Measurements from ENCODE around the gene CAMK2G. TPM values are rescaled to one million over a fixed set of nuclear protein-coding genes. Genes with fewer than 3 reads are reported as not detected.

CAMK2G gene
- total and polyA plus RNA-seq, 2 experiments from 2014 or later: 30.6 to 34.1 TPM

GRCh38 chr10:73872190-73872710 lies 2.1 kb downstream of the CAMK2G start:
- no peak for DNase-seq (ENCODE audit: low spot score)
- no peak overlapping the region for H3K27ac ChIP-seq (ENCODE audit: low read depth)
- no peaks in the 10 kb centered on the region for H3K9me3 Mint-ChIP-seq
- TF ChIP-seq ETS1 (IDR thresholded peaks at IDR 0.05): no peak
- TF ChIP-seq CTCF (conservative IDR thresholded peaks at IDR 0.05; ENCODE audit: low read depth in 2 of 2): peak in 1 of 2 experiments; percentile 35; a peak in 2 of 4 replicates
- H2AFZ ChIP-seq: no peak overlapping the region
- H3K4me3 ChIP-seq: peak overlapping the region; percentile 26; the same call in 1 of the 2 replicates
- peaks cover 13% of the 10 kb centered on the region for H3K4me1 ChIP-seq (ENCODE audit: insufficient read depth)
- H3K36me3 ChIP-seq (ENCODE audit: insufficient read depth): no peaks in the 10 kb centered on the region
- no peak; the same call in 2 of the 3 replicates for ATAC-seq
- H3K36me3 Mint-ChIP-seq (ENCODE audit: low read depth): peaks cover 40% of the 10 kb centered on the region
- H3K4me2 ChIP-seq: no peak overlapping the region
- peaks cover 52% of the 10 kb centered on the region for H3K79me2 ChIP-seq (replicated peaks; ENCODE audit: insufficient read depth)
- no peaks in the 10 kb centered on the region for H3K9me2 ChIP-seq (ENCODE audit: insufficient read depth)
- H3K27ac Mint-ChIP-seq: no peak overlapping the region
- peak overlapping the region; percentile 81 for H3K4me3 Mint-ChIP-seq
- H3K27me3 Mint-ChIP-seq (ENCODE audit: insufficient read depth, low read depth, poor library complexity): peaks cover 18% of the 10 kb centered on the region
- peaks cover 7% of the 10 kb centered on the region; the same call in 1 of the 2 replicates for H3K27me3 ChIP-seq (ENCODE audit: insufficient read depth)
- peaks cover 42% of the 10 kb centered on the region for H3K4me1 Mint-ChIP-seq
- H4K20me1 ChIP-seq (replicated peaks; ENCODE audit: insufficient read depth): peaks cover 31% of the 10 kb centered on the region; the same call in 1 of the 2 replicates
- peaks cover 18% of the 10 kb centered on the region; the same call in 1 of the 2 replicates for H3F3A ChIP-seq (replicated peaks; ENCODE audit: low read depth)

- no peak for DNase-seq (ENCODE audit: low spot score)
- Histone ChIP-seq H3K79me2 (replicated peaks; ENCODE audit: insufficient read depth) (peaks cover 59% of the 10 kb centered on the region), H3K27me3 (ENCODE audit: insufficient read depth) (peaks cover 7% of the 10 kb centered on the region; the same call in 1 of the 2 replicates), H3K4me1 (ENCODE audit: insufficient read depth) (peaks cover 19% of the 10 kb centered on the region), H4K20me1 (replicated peaks; ENCODE audit: insufficient read depth) (peaks cover 31% of the 10 kb centered on the region; the same call in 1 of the 2 replicates), H3K27ac (ENCODE audit: low read depth) (no peak overlapping the region), H3F3A (replicated peaks; ENCODE audit: low read depth) (peaks cover 25% of the 10 kb centered on the region; the same call in 1 of the 2 replicates), H2AFZ (no peak overlapping the region), H3K36me3 (ENCODE audit: insufficient read depth) (no peaks in the 10 kb centered on the region), H3K9me2 (ENCODE audit: insufficient read depth) (no peaks in the 10 kb centered on the region), H3K4me2 (no peak overlapping the region), H3K4me3 (no peak overlapping the region)
- Mint-ChIP-seq H3K9me3 (no peaks in the 10 kb centered on the region), H3K27ac (peak overlapping the region; percentile 7; the same call in 1 of the 2 replicates), H3K36me3 (ENCODE audit: low read depth) (peaks cover 47% of the 10 kb centered on the region), H3K27me3 (ENCODE audit: insufficient read depth, low read depth, poor library complexity) (peaks cover 23% of the 10 kb centered on the region), H3K4me1 (peaks cover 49% of the 10 kb centered on the region), H3K4me3 (peak overlapping the region; percentile 81; the same call in 1 of the 3 replicates)
- ATAC-seq: no peak
- TF ChIP-seq EZH2 (IDR thresholded peaks at IDR 0.05; ENCODE audit: low read depth, unreplicated experiment) (no peak), ZNF462 (CRISPR knock-in tag; IDR thresholded peaks at IDR 0.05) (no peak), CTCF (conservative IDR thresholded peaks at IDR 0.05; ENCODE audit: low read depth in 2 of 2) (no peak), JUNB (IDR thresholded peaks at IDR 0.05; ENCODE audit: unreplicated experiment) (no peak), NANOG (IDR thresholded peaks at IDR 0.05; ENCODE audit: borderline replicate concordance) (no peak)
These were observed 2.8 kb downstream of the CAMK2G start for GRCh38 chr10:73871295-73872189.

Data from GM23338 (cell line).